Mucosa of gallbladder (tissue), 1 donor: Measurements from ENCODE around the gene TRAPPC3. TPM values are rescaled to one million over a fixed set of nuclear protein-coding genes. Genes with fewer than 3 reads are reported as not detected.
A peak's percentile ranks its signal among the peaks of the same experiment; 100 is the strongest.

Source experiments
- DNase-seq: peaks from one replicate; pipeline ENCODE4 v3.0.0-alpha.2; 2020; ENCODE audit warnings: low spot score
- total RNA-seq: library from RNA; stranded (reverse); gene quantifications from one replicate; pipeline ENCODE4 v1.2.1, GENCODE V29; 2021
- donor health status: DM: no; HTN: no; CAD: no.

Gene TRAPPC3
- total RNA-seq, 1 donor from 2014 or later: 57.7 TPM

DNA sequence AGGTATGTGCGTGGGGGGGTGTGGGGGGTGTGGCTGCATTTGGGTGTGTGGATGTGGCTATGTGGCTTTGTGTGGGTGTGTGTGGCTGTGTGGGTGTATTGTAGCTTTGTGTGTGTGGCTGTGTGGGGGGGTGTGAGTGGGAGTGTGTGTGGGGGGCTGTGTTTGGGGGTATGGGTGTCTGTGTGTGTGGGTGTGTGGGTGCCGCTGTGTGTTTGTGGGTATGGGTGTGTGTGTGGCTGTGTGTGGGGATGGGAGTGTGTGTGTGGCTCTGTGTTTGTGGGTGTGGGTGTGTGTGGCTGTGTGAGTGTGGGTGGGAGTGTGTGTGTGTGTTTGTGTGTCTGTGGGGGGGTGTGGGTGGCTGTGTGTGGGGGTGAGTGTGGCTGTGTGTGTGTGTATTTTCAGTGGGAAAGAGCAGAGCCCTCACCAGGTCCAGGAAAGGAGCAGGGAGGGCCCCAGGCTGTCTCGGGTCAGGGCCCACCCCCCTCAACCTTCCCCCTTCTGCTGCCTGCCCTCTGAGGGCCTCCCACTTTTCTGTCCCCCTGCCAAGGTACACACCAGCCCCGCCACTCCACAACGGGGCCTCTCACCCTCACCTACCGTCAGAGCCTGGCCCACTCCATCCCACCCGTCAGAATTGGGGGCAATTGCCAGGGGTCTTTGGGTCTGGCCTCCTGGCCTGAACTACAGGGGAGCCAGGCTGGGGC, 22.3 kb downstream of the TRAPPC3 start:
- DNase-seq: no peak

- no peak for DNase-seq
Observed at GRCh38 chr1:36126005-36126716, 23.1 kb downstream of the TRAPPC3 start.

DNA sequence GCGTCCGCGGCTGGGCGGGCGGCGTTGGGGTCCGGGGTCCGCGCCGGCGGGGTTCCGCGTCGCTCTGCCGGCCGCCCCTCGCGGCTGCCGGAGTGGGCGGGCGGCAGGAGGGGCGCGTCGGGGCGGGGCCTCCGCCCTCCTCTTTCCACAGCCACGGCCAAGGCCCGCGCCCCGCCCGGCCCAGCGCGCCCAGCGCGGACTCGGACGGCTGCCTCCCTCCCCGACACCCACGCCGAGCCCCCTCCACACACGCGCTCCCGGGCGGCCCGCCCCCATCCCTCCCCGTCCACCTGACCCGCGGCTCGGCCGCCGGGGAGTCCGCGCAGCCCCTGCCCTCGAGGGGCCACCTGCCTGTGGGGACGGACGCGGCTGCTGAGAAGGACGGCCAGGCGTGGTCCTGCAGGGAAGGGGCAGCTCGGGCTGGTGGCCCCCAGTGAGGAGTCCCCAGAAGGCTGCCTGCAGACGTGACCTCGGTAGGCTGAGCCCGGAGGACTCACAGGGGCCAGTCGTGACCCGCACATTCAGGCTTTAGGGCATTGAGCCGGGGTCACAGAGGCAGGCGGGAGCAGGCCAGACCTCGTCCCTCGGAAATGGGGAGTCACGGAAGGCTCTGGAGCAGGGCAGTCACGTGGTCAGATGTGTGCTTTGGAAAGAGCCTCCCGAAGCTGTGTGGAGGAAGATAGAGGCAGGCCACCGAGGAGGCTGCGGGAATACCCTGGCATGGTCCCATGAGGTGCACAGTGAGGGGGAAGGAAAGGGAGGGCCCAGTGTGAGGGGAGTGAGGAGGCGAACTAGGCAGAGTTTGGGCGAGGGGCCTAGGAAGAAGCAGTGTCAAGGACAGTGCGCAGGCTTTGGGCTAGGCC, 23.9 kb downstream of the TRAPPC3 start, which contains the start of gene COL8A2:
COL8A2 (minus strand) TSS at position 94 of the 863 bp plus-strand sequence. CDS start 24,980 bp downstream, outside the sequence.
- DNase-seq: no peak

GRCh38 chr1:36124404-36125128, 24.7 kb downstream of the TRAPPC3 start:
- no peak for DNase-seq

DNA sequence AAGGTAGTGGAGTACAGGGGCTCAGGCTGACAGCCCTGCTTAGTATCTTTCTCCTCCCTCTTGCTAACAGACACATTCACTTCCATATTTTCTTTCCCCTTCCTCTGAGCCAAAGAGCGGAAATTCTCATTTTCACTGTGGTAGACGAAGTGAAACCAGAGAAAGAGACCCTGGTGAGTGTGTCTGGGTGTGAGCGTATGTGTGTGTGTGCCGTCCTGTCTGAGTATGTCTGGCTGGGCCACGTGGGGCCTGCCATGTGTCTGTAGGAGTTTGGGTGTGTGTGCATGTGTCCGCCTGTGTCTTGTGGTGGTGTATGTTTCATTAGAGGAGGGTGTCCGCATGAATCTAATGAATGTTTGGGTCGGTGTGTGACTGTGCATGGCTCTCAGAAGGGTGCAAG, 25.9 kb downstream of the TRAPPC3 start:
- peak; percentile 26 for DNase-seq

DNA sequence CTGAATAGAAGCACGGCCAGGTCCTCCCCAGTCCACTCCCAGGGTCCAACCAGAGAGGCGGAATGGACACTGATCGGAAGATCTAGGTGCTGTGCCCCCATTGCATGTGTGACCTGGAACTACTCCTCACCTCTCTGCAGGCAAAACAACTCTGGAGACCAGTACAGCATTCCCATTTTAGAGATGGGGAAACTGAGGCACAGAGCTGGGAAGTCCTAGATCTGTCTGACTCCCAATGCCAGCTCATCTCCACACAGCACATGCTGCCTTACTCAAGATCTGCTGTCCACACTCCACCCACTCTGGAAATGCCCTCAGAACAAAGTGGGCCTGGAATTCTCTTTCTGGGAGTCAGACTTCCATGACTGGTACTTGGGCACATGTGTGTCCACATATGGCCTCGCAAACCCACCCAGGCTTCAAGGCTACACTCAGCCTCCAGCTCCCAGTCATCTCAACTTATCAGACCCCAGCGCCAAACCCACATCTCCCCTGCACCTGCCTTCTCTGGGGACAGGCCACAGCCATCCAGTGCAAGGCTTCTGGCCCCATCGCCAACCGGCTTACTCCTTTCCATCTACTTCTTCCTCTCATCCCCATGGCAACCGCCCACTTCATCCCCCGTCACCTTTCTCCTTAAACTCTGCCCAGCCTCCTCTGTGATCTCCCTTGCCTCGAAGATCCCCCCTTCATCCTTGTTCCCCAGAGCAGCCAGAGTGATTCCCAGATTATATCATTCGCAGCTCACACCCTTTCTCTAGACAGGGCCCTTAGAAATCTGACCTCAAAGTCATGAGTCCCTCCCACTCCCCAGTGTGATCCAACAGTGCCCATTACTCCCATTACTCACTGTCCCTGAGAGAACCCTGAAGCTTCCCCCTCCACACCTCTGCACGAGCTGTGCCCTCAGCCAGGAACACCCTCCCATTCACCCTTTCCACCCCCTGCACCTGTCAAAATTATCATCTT, 26.9 kb downstream of the TRAPPC3 start:
- DNase-seq: no peak

DNA sequence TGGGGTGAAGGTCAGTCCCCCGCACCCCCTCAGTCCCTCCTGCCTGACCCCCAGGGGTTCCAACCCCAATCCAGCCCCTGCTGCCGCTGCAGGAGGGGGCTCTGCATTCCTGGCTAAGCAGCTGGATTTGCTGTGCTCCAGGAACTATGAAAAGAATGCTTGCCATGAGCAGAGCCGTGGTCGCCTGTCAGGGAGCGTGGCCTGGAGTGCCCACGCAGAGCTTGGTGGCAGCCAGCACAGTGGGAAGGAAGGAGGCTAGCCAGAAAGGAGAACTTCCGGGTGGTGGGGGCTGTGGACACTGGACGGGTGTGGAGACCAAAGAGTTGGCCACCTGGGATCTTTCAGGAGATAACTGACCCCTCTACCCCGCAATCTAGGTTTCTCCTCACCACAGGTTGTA, 29.8 kb downstream of the TRAPPC3 start:
- no peak for DNase-seq

GRCh38 chr1:36118447-36119204, 30.7 kb downstream of the TRAPPC3 start:
- DNase-seq: no peak

GRCh38 chr1:36116901-36117300, 32.4 kb downstream of the TRAPPC3 start:
- no peak for DNase-seq

- DNase-seq: no peak
Observed at GRCh38 chr1:36115931-36116330, 33.4 kb downstream of the TRAPPC3 start.

DNA sequence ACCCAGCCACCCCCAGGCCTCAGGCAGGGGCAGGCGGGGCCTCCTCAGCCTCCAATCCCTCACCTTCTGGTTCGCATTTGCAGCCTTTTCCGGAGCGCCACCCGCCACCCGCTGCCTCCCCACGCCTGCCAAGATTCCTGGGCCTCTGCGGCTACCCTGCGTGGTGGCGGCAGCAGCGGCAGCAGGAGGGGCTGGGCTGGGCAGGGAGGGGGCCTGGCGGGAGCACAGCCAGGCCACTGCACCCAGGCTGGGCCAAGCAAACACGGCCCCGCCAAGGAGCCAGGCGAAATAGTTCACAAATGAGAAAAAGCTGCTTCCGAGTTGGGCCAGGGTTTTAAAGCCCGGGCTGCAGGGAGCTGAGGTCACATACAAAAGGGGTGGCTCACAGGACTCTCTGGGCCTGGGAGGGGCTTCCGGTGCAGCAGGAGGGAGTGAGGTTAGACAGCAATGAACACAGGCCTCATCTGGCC, 34.1 kb downstream of the TRAPPC3 start:
- no peak for DNase-seq

DNA sequence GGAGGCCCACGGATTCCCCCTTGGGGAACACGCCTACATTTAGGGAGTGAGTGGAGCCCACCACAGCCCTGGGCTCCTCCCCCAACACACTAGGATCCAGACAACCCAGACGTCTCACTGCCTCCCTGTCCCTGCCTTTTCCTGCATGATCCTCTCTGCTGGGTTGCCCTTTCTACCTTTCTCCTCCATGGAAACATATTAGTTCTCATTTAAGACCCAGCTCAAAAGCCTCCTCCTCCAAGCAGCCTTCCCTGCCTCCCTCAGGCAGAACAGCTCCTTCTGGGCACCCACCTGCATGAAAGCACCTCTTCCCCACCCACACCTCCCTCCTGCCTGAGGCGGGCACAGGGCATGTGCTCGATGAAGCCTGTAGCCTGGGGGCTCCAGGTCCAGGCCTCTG, 34.9 kb downstream of the TRAPPC3 start:
- no peak for DNase-seq

DNA sequence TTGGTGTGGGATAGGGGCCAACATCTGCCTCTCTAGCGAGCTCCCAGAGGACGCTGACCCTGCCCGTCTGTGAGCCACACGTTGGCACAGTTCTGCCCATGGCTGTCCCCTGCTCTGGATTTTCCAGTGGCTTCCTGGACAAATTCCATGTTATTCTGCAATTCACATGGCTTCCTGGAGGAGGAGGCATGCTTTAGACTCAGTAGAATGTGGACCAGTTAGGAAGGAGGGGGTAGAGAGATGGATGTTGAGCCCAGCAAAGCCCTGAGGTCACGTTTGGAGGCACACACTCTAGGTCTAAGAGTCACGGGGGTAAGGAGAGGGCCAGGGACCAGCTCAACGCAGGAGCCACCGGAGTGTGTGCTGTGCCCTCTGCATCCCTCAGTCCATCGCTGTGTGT, 36.5 kb downstream of the TRAPPC3 start:
- no peak for DNase-seq

- DNase-seq: no peak
Observed at GRCh38 chr1:36111151-36111550, 38.1 kb downstream of the TRAPPC3 start.

GRCh38 chr1:36109041-36109679, 40.1 kb downstream of the TRAPPC3 start:
- no peak for DNase-seq

GRCh38 chr1:36108314-36108713, 41.0 kb downstream of the TRAPPC3 start:
- no peak for DNase-seq

DNA sequence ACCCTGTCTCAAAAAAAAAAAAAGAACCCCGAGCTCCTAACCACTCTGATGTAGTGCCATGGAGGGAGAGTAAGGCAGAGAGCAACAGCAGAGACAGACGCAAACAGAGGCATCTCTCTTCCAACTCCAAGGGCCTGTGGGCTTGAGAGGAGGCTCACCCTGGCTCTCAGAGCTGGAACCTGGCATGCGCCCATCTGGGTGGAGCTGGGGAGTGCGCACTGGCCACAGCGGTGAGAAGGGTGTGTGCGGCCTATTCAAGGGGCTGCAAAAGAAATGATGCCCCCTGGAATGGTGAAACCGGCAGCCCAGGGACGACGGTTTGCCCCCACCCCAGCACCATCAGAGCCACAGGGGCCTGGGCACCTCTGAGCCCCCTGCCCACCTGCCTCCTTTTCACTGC, 41.9 kb downstream of the TRAPPC3 start:
- no peak for DNase-seq

GRCh38 chr1:36106269-36106668, 43.0 kb downstream of the TRAPPC3 start:
- DNase-seq: no peak

- no peak for DNase-seq
Observed at GRCh38 chr1:36101546-36101945, 47.7 kb downstream of the TRAPPC3 start.
